IPS-15b (cell line): ENCODE data around the gene TUBGCP3.

ENCODE experiments used
- H3K27me3 ChIP-seq: one replicate; pipeline ENCODE4 v1.6.1; 2013; ENCODE audit warnings: low read length; ENCODE audit not compliant: control insufficient read depth, insufficient read depth
- H3K36me3 ChIP-seq: one replicate; pipeline ENCODE4 v1.6.1; 2013; ENCODE audit warnings: low read length; ENCODE audit not compliant: control insufficient read depth, insufficient read depth
- H3K4me1 ChIP-seq: one replicate; pipeline ENCODE4 v1.6.1; 2013; ENCODE audit warnings: mild to moderate bottlenecking, low read length; ENCODE audit not compliant: control insufficient read depth, insufficient read depth
- H3K4me3 ChIP-seq: one replicate; pipeline ENCODE4 v1.5.1; 2013; ENCODE audit warnings: low read depth, low read length
- H3K9ac ChIP-seq: one replicate; pipeline ENCODE4 v1.6.1; 2013; ENCODE audit warnings: low read depth, mild to moderate bottlenecking, low read length
- H3K9me3 ChIP-seq: one replicate; pipeline ENCODE4 v1.6.1; 2013; ENCODE audit warnings: mild to moderate bottlenecking, low read length; ENCODE audit not compliant: control insufficient read depth, insufficient read depth

TUBGCP3 gene

GRCh38 chr13:112446347-112446861, 141.5 kb downstream of the TUBGCP3 start:
- Histone ChIP-seq H3K4me1 (no peaks in the 10 kb centered on the region), H3K27me3 (peaks cover 3% of the 10 kb centered on the region), H3K9ac (no peak overlapping the region)

GRCh38 chr13:112445411-112446271, 142.3 kb downstream of the TUBGCP3 start:
- Histone ChIP-seq H3K9me3 (no peaks in the 10 kb centered on the region), H3K4me1 (no peaks in the 10 kb centered on the region), H3K36me3 (no peaks in the 10 kb centered on the region), H3K9ac (no peak overlapping the region), H3K4me3 (no peak overlapping the region), H3K27me3 (peaks cover 3% of the 10 kb centered on the region)

More at GRCh38 chr13:112446347-112446861, 141.5 kb downstream of the TUBGCP3 start:
- Histone ChIP-seq H3K9me3 (no peaks in the 10 kb centered on the region), H3K4me3 (no peak overlapping the region), H3K36me3 (no peaks in the 10 kb centered on the region)

- peaks cover 3% of the 10 kb centered on the region for H3K27me3 ChIP-seq
- H3K9ac ChIP-seq: no peak overlapping the region
- no peak overlapping the region for H3K4me3 ChIP-seq
- no peaks in the 10 kb centered on the region for H3K4me1 ChIP-seq
- no peaks in the 10 kb centered on the region for H3K36me3 ChIP-seq
- H3K9me3 ChIP-seq: no peaks in the 10 kb centered on the region
Observed at GRCh38 chr13:112444416-112445399, 143.2 kb downstream of the TUBGCP3 start.

DNA sequence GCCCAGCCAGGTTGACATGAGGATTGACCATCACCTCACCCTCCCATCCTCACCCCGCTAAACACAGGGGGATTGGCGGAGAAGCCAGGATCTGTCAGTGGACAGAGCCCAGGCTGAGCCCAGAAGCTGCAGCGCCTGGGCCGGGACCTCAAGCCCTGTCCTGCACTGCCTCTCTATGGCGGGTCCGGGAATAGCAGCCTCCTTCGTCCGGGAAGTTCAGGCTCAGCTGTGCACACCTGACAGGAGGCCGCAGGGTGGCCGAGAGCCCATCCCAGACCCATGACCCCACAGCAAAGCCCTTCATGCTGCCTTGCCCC, 144.0 kb downstream of the TUBGCP3 start:
- Histone ChIP-seq H3K4me1 (no peaks in the 10 kb centered on the region), H3K9me3 (no peaks in the 10 kb centered on the region), H3K4me3 (no peak overlapping the region), H3K9ac (no peak overlapping the region), H3K36me3 (no peaks in the 10 kb centered on the region), H3K27me3 (peaks cover 3% of the 10 kb centered on the region)

DNA sequence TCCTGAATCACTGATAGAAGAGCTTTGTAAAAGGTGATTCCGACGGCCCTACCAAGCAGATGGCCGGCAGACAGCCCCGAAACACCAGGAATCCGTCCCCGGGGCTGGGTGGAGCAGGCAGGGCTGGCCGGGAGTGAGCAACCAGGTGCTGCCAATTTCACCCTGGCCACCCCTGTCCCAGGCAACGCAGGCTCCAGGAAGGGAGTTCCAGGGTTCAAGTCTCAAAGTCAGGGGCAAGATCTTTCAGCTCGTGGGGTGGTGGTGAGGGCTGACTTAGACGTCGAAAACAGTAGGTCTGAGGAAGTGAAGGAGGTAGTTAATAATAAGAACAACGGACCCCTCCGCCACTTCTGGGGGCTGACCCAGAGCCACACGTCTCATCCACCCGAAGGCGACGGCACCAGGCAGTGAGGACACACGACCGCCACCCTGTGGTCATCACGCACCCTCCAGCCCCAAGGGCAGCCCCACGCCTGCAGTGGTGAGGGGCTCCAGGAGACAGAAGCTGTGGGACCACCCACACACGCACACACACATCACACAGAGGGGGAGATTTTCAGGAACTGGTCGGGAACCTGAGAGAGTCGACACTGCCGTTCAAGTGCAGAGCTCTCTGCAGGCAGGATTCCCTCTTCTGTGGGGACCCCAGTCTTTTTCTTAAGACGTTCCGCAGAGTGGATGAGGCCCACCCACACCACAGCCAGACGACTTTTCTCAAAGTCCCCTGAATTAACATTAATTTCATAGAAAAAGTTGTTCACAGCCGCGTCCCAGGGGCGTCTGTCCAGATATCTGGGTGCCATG, 144.6 kb downstream of the TUBGCP3 start:
- Histone ChIP-seq H3K9ac (no peak overlapping the region), H3K4me3 (no peak overlapping the region)

GRCh38 chr13:112442483-112443090, 145.4 kb downstream of the TUBGCP3 start:
- H3K27me3 ChIP-seq: peaks cover 3% of the 10 kb centered on the region
- no peak overlapping the region for H3K4me3 ChIP-seq
- no peak overlapping the region for H3K9ac ChIP-seq
- no peaks in the 10 kb centered on the region for H3K36me3 ChIP-seq
- H3K4me1 ChIP-seq: no peaks in the 10 kb centered on the region
- no peaks in the 10 kb centered on the region for H3K9me3 ChIP-seq

More for the DNA sequence above, 144.6 kb downstream of the TUBGCP3 start:
- H3K36me3 ChIP-seq: no peaks in the 10 kb centered on the region
- no peaks in the 10 kb centered on the region for H3K4me1 ChIP-seq
- H3K9me3 ChIP-seq: no peaks in the 10 kb centered on the region
- peaks cover 3% of the 10 kb centered on the region for H3K27me3 ChIP-seq

DNA sequence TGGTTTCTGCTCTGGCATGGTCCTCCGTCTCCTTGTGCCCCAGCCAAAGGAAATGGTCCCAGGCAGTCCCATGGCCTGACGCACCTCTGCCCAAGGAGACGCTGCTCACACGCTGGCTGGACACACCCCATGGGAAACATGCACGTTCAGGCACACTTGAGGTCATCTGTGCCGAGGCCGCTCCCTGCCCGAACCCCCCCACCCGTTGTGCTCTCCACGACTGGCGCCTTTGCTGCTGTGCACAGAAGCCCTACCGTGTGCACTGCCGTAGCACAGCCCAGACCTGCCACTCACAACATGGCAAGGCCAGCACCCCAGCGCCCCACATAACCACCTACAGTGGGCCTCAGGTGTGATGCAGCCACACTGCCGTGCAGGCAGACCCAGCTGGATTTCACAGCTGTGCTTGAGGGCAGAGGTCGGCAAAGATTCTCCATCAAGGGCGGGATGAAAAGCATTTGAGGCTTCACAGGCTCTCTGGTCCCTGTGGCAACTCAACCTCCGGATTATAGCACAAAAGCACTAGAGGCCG, 146.1 kb downstream of the TUBGCP3 start:
- H3K9ac ChIP-seq: no peak overlapping the region
- H3K9me3 ChIP-seq: no peaks in the 10 kb centered on the region
- H3K27me3 ChIP-seq: peaks cover 3% of the 10 kb centered on the region
- H3K4me1 ChIP-seq: no peaks in the 10 kb centered on the region
- no peak overlapping the region for H3K4me3 ChIP-seq
- H3K36me3 ChIP-seq: no peaks in the 10 kb centered on the region

DNA sequence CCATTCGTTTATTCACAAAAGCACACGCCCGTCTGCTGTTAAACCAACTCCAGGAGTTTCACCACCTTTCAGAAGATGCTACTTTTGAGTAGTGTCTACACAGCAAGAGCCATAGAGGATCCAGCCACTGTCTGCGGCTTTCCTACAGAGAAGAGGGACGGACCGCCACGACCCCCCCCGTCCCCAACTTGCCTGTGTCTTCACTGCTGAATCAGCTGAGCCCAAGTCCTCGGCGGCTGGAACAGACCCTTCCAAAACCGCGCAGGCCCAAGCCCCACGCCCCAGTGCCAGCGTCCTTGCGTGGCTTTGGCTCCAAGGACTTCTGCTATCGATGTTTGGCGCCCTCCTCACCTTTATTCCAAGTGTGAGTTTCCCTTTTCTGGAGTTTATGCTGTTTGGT, 146.7 kb downstream of the TUBGCP3 start:
- H3K36me3 ChIP-seq: no peaks in the 10 kb centered on the region
- H3K27me3 ChIP-seq: peaks cover 3% of the 10 kb centered on the region
- H3K4me1 ChIP-seq: no peaks in the 10 kb centered on the region
- H3K4me3 ChIP-seq: no peak overlapping the region
- no peaks in the 10 kb centered on the region for H3K9me3 ChIP-seq
- no peak overlapping the region for H3K9ac ChIP-seq

- Histone ChIP-seq H3K9me3 (no peaks in the 10 kb centered on the region), H3K9ac (no peak overlapping the region), H3K4me3 (no peak overlapping the region), H3K4me1 (no peaks in the 10 kb centered on the region), H3K36me3 (no peaks in the 10 kb centered on the region), H3K27me3 (peaks cover 1% of the 10 kb centered on the region)
Observed at GRCh38 chr13:112438515-112438914, 149.4 kb downstream of the TUBGCP3 start.

- Histone ChIP-seq H3K9me3 (no peaks in the 10 kb centered on the region), H3K27me3 (no peaks in the 10 kb centered on the region), H3K4me3 (no peak overlapping the region), H3K36me3 (no peaks in the 10 kb centered on the region), H3K9ac (no peak overlapping the region), H3K4me1 (no peaks in the 10 kb centered on the region)
Observed at GRCh38 chr13:112438094-112438493, 149.9 kb downstream of the TUBGCP3 start.
